ENCODE data around the gene ITLN1.
"Not testable (repeated sequence)": the region's sequence is repeated elsewhere in the genome, so short reads cannot be mapped to it uniquely, and the experiment has no call there.

ITLN1 gene

GRCh38 chr1:160904783-160905616 lies 20.0 kb upstream of the ITLN1 start:
- H3K27ac ChIP-seq (ENCODE audit: poor library complexity, severe bottlenecking) = no peak overlapping the region
- no peaks in the 10 kb centered on the region for H3K36me3 ChIP-seq (ENCODE audit: low read depth)
- ATAC-seq (ENCODE audit: low read depth) = no peak
- TF ChIP-seq CTCF (IDR thresholded peaks at IDR 0.05; ENCODE audit: poor library complexity, severe bottlenecking) = no peak
- H3K9me3 ChIP-seq (ENCODE audit: severe bottlenecking) = no peaks in the 10 kb centered on the region
- H3K4me1 ChIP-seq (ENCODE audit: insufficient read depth, poor library complexity, severe bottlenecking) = no peaks in the 10 kb centered on the region
- no peak overlapping the region for H3K4me3 ChIP-seq (ENCODE audit: severe bottlenecking)
- DNase-seq (ENCODE audit: low spot score) = no peak
- no peaks in the 10 kb centered on the region for H3K27me3 ChIP-seq (ENCODE audit: insufficient read depth, poor library complexity, severe bottlenecking)

- not testable (repeated sequence) for H3K4me3 ChIP-seq (ENCODE audit: severe bottlenecking); ATAC-seq (ENCODE audit: low read depth); DNase-seq (ENCODE audit: low spot score); H3K36me3 ChIP-seq (ENCODE audit: low read depth); H3K9me3 ChIP-seq (ENCODE audit: severe bottlenecking); H3K4me1 ChIP-seq (ENCODE audit: insufficient read depth, poor library complexity, severe bottlenecking); H3K27ac ChIP-seq (ENCODE audit: poor library complexity, severe bottlenecking); H3K27me3 ChIP-seq (ENCODE audit: insufficient read depth, poor library complexity, severe bottlenecking)
Measured at GRCh38 chr1:160902251-160902650, 17.3 kb upstream of the ITLN1 start.

GRCh38 chr1:160901768-160902167 lies 16.8 kb upstream of the ITLN1 start:
- Histone ChIP-seq H3K36me3 (ENCODE audit: low read depth) (no peaks in the 10 kb centered on the region), H3K27ac (ENCODE audit: poor library complexity, severe bottlenecking) (no peak overlapping the region), H3K4me3 (ENCODE audit: severe bottlenecking) (no peak overlapping the region), H3K27me3 (ENCODE audit: insufficient read depth, poor library complexity, severe bottlenecking) (no peaks in the 10 kb centered on the region), H3K4me1 (ENCODE audit: insufficient read depth, poor library complexity, severe bottlenecking) (no peaks in the 10 kb centered on the region), H3K9me3 (ENCODE audit: severe bottlenecking) (no peaks in the 10 kb centered on the region)
- TF ChIP-seq CTCF (IDR thresholded peaks at IDR 0.05; ENCODE audit: poor library complexity, severe bottlenecking) = no peak
- ATAC-seq (ENCODE audit: low read depth) (no peak), DNase-seq (ENCODE audit: low spot score) (no peak)

GRCh38 chr1:160900683-160901082 lies 15.7 kb upstream of the ITLN1 start:
- H3K36me3 ChIP-seq (ENCODE audit: low read depth); DNase-seq (ENCODE audit: low spot score); H3K27ac ChIP-seq (ENCODE audit: poor library complexity, severe bottlenecking); H3K27me3 ChIP-seq (ENCODE audit: insufficient read depth, poor library complexity, severe bottlenecking); H3K4me1 ChIP-seq (ENCODE audit: insufficient read depth, poor library complexity, severe bottlenecking); ATAC-seq (ENCODE audit: low read depth); H3K4me3 ChIP-seq (ENCODE audit: severe bottlenecking); H3K9me3 ChIP-seq (ENCODE audit: severe bottlenecking): not testable (repeated sequence)

- not testable (repeated sequence) for H3K9me3 ChIP-seq (ENCODE audit: severe bottlenecking); H3K27ac ChIP-seq (ENCODE audit: poor library complexity, severe bottlenecking); H3K27me3 ChIP-seq (ENCODE audit: insufficient read depth, poor library complexity, severe bottlenecking); DNase-seq (ENCODE audit: low spot score); ATAC-seq (ENCODE audit: low read depth); H3K36me3 ChIP-seq (ENCODE audit: low read depth); H3K4me1 ChIP-seq (ENCODE audit: insufficient read depth, poor library complexity, severe bottlenecking); H3K4me3 ChIP-seq (ENCODE audit: severe bottlenecking)
Measured at GRCh38 chr1:160894368-160895135, 9.6 kb upstream of the ITLN1 start.

GRCh38 chr1:160891474-160891873 lies 6.5 kb upstream of the ITLN1 start:
- H3K4me3 ChIP-seq (ENCODE audit: severe bottlenecking) = no peak overlapping the region
- ATAC-seq (ENCODE audit: low read depth) (no peak), DNase-seq (ENCODE audit: low spot score) (no peak)
- no peaks in the 10 kb centered on the region for H3K36me3 ChIP-seq (ENCODE audit: low read depth)
- H3K9me3 ChIP-seq (ENCODE audit: severe bottlenecking) = no peaks in the 10 kb centered on the region
- H3K4me1 ChIP-seq (ENCODE audit: insufficient read depth, poor library complexity, severe bottlenecking) = no peaks in the 10 kb centered on the region
- H3K27ac ChIP-seq (ENCODE audit: poor library complexity, severe bottlenecking) = no peak overlapping the region
- H3K27me3 ChIP-seq (ENCODE audit: insufficient read depth, poor library complexity, severe bottlenecking) = no peaks in the 10 kb centered on the region
- no peak for TF ChIP-seq CTCF (IDR thresholded peaks at IDR 0.05; ENCODE audit: poor library complexity, severe bottlenecking)
